ENCODE results near the gene B4GALNT4. TPM values are rescaled to one million over a fixed set of nuclear protein-coding genes. Genes with fewer than 3 reads are reported as not detected.

B4GALNT4 gene
- total and polyA plus RNA-seq, 2 of the 13 experiments (the other 11 are each of a cell fraction or from before 2014, with no cell fraction given), result 30.5 to 50.1 TPM

DNA sequence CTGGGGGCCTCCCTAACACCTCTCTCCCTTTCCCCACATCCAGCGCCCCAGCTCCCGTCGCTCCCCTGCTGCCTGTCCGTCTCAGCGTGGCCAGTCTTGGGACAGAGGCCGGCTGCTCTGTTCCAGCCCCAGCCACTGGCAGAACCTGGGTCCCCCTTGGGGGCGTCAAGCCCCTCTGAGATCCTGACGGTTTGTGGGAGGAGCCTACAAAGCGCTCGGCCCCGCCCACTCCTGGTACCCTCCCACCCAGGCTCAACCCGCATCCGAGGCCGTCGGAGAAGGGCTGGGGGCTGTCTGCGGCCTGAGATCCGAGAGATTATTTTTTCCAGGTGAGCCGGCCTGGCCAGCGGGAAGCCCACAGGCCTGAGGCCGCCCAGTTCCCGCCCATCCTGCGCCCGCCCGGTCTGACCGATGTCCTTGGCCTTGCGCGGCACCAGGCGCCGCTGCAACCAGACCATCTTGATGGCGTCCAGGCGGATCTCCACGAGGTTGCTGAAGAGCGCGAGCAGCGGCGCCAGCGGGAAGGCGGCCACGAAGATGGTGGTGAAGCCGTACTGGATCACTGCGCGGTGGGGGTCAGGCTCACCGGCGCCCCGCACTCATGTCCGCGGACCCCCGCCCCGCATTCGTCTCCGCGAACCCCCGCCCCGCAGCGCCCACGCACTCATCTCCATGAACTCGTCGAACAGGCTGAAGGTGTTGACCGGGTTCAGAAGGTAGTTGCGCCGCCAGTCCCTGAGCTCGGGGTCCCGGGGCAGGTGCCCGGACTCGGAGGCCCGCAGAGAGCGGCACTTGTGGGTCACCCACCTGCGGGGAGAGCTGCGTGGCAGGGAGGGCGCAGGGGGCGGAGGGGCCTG is 51.0 kb downstream of the B4GALNT4 start:
- BruUV-seq (replicated peaks), result no TSS peak
- Histone ChIP-seq H4K20me1 (ENCODE audit: insufficient read depth, low read length) (no peaks in the 10 kb centered on the region), H3K4me1 (ENCODE audit: insufficient read depth, low read length) (peaks cover 13% of the 10 kb centered on the region), H3K27me3 (ENCODE audit: control insufficient read depth in 1 of 2, insufficient read depth in 2 of 2, low read length in 2 of 2) (peaks cover 2 to 7% of the 10 kb centered on the region in 2 experiments; a peak in 1 of 5 replicates), H3K4me3 (replicated peaks in 1 of 3; ENCODE audit: insufficient read depth in 1 of 3, low read depth in 2 of 3, low read length in 3 of 3) (no peak overlapping the region), H2AFZ (ENCODE audit: low read length) (no peak overlapping the region), H3K9me3 (ENCODE audit: low read length) (no peaks in the 10 kb centered on the region), H3K4me2 (ENCODE audit: low read depth, low read length) (no peak overlapping the region), H3K27ac (ENCODE audit: extremely low read length, insufficient read depth, low read length) (no peak overlapping the region), H3K79me2 (ENCODE audit: insufficient read depth, low read length) (no peaks in the 10 kb centered on the region), H3K36me3 (replicated peaks in 1 of 2; ENCODE audit: control insufficient read depth in 1 of 2, insufficient read depth in 2 of 2, low read length in 2 of 2) (no peaks in the 10 kb centered on the region), H3K9ac (ENCODE audit: insufficient read depth, low read depth, low read length) (no peak overlapping the region)
- no peak for DNase-seq (ENCODE audit: low spot score)
- no peak for FAIRE-seq
- intact Hi-C loops (cut with micrococcal nuclease; ENCODE audit: unreplicated experiment) (no loop called here), in situ Hi-C loops (cut with HindIII; ENCODE audit: extremely low pct_ligation_motif_present, low pct_unique_long_range_greater_than_20kb) (no loop called here)
- ChIA-PET POLR2A (no interaction called here), CTCF (ENCODE audit: low intra/inter-chr PET ratio, low total read pairs) (no interaction called here)
- 94% methylated on average over 67 of the region's 71 CpGs for WGBS (ENCODE audit: low lambda C conversion rate)
- ATAC-seq, result no peak
- TF ChIP-seq AHR (CRISPR knock-in tag; IDR thresholded peaks at IDR 0.05) (no peak), KAT2B (IDR thresholded peaks at IDR 0.05; ENCODE audit: borderline replicate concordance, low read depth, low read length) (no peak), HHEX (CRISPR knock-in tag; IDR thresholded peaks at IDR 0.05) (no peak), KDM2A (CRISPR knock-in tag; IDR thresholded peaks at IDR 0.05; ENCODE audit: borderline replicate concordance, low read depth) (no peak)
- TF ChIP-seq, protein P1, sequence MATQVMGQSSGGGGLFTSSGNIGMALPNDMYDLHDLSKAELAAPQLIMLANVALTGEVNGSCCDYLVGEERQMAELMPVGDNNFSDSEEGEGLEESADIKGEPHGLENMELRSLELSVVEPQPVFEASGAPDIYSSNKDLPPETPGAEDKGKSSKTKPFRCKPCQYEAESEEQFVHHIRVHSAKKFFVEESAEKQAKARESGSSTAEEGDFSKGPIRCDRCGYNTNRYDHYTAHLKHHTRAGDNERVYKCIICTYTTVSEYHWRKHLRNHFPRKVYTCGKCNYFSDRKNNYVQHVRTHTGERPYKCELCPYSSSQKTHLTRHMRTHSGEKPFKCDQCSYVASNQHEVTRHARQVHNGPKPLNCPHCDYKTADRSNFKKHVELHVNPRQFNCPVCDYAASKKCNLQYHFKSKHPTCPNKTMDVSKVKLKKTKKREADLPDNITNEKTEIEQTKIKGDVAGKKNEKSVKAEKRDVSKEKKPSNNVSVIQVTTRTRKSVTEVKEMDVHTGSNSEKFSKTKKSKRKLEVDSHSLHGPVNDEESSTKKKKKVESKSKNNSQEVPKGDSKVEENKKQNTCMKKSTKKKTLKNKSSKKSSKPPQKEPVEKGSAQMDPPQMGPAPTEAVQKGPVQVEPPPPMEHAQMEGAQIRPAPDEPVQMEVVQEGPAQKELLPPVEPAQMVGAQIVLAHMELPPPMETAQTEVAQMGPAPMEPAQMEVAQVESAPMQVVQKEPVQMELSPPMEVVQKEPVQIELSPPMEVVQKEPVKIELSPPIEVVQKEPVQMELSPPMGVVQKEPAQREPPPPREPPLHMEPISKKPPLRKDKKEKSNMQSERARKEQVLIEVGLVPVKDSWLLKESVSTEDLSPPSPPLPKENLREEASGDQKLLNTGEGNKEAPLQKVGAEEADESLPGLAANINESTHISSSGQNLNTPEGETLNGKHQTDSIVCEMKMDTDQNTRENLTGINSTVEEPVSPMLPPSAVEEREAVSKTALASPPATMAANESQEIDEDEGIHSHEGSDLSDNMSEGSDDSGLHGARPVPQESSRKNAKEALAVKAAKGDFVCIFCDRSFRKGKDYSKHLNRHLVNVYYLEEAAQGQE (IDR thresholded peaks at IDR 0.05; ENCODE audit: borderline replicate concordance in 1 of 2, low read depth in 1 of 2, low read length in 2 of 2), result no peak
- TF ChIP-seq, protein P2, sequence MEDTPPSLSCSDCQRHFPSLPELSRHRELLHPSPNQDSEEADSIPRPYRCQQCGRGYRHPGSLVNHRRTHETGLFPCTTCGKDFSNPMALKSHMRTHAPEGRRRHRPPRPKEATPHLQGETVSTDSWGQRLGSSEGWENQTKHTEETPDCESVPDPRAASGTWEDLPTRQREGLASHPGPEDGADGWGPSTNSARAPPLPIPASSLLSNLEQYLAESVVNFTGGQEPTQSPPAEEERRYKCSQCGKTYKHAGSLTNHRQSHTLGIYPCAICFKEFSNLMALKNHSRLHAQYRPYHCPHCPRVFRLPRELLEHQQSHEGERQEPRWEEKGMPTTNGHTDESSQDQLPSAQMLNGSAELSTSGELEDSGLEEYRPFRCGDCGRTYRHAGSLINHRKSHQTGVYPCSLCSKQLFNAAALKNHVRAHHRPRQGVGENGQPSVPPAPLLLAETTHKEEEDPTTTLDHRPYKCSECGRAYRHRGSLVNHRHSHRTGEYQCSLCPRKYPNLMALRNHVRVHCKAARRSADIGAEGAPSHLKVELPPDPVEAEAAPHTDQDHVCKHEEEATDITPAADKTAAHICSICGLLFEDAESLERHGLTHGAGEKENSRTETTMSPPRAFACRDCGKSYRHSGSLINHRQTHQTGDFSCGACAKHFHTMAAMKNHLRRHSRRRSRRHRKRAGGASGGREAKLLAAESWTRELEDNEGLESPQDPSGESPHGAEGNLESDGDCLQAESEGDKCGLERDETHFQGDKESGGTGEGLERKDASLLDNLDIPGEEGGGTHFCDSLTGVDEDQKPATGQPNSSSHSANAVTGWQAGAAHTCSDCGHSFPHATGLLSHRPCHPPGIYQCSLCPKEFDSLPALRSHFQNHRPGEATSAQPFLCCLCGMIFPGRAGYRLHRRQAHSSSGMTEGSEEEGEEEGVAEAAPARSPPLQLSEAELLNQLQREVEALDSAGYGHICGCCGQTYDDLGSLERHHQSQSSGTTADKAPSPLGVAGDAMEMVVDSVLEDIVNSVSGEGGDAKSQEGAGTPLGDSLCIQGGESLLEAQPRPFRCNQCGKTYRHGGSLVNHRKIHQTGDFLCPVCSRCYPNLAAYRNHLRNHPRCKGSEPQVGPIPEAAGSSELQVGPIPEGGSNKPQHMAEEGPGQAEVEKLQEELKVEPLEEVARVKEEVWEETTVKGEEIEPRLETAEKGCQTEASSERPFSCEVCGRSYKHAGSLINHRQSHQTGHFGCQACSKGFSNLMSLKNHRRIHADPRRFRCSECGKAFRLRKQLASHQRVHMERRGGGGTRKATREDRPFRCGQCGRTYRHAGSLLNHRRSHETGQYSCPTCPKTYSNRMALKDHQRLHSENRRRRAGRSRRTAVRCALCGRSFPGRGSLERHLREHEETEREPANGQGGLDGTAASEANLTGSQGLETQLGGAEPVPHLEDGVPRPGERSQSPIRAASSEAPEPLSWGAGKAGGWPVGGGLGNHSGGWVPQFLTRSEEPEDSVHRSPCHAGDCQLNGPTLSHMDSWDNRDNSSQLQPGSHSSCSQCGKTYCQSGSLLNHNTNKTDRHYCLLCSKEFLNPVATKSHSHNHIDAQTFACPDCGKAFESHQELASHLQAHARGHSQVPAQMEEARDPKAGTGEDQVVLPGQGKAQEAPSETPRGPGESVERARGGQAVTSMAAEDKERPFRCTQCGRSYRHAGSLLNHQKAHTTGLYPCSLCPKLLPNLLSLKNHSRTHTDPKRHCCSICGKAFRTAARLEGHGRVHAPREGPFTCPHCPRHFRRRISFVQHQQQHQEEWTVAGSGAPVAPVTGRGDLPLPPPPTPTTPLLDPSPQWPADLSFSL (CRISPR knock-in tag; IDR thresholded peaks at IDR 0.05), result no peak
